HAP-1 (cell line): ENCODE results near the gene SLC24A3.

ENCODE experiments used
- DNase-seq, 2 experiments: peaks; one replicate each; pipeline ENCODE4 v3.0.0-alpha.2; 2016 to 2020; ENCODE audit warnings: low spot score in 2 of 2
- H3K27me3 ChIP-seq: fragments of 250-450 bp; sonication (Bioruptor Pico); 2 replicates; pipeline ENCODE4 v1.5.1; 2020; ENCODE audit warnings: low read depth, mild to moderate bottlenecking, moderate library complexity
- H3K36me3 ChIP-seq: fragments of 250-450 bp; sonication (Bioruptor Pico); replicated peaks from 2 replicates; pipeline ENCODE4 v1.5.1; 2020; ENCODE audit warnings: mild to moderate bottlenecking
- H3K4me1 ChIP-seq: fragments of 250-450 bp; sonication (Bioruptor Pico); 2 replicates; pipeline ENCODE4 v1.5.1; 2020; ENCODE audit warnings: mild to moderate bottlenecking
- H3K4me3 ChIP-seq: fragments of 250-450 bp; sonication (Bioruptor Pico); 2 replicates; pipeline ENCODE4 v1.5.1; 2020; ENCODE audit warnings: mild to moderate bottlenecking, moderate library complexity
- H3K9me3 ChIP-seq: fragments of 250-450 bp; sonication (Bioruptor Pico); 2 replicates; pipeline ENCODE4 v1.5.1; 2020; ENCODE audit warnings: mild to moderate bottlenecking, moderate library complexity
- in situ Hi-C: fragments of 300-500 bp; cut with MboI; formaldehyde crosslinking; loops from 3 replicates; pipeline ENCODE4 v1.14.3; 2020; ENCODE audit warnings: low sequenced_read_pairs, inconsistent platforms, mixed read lengths

SLC24A3 gene

GRCh38 chr20:19512886-19513677, 300.6 kb downstream of the SLC24A3 start:
- no peaks in the 10 kb centered on the region for H3K36me3 ChIP-seq
- no peak for DNase-seq
- H3K9me3 ChIP-seq = no peaks in the 10 kb centered on the region; the same call in 1 of the 2 replicates
- H3K4me3 ChIP-seq = no peak overlapping the region
- no peaks in the 10 kb centered on the region for H3K4me1 ChIP-seq
- no peaks in the 10 kb centered on the region for H3K27me3 ChIP-seq
- in situ Hi-C loops = no loop called here

- H3K27me3 ChIP-seq = no peaks in the 10 kb centered on the region
- H3K36me3 ChIP-seq = no peaks in the 10 kb centered on the region
- in situ Hi-C loops = no loop called here
- no peaks in the 10 kb centered on the region; the same call in 1 of the 2 replicates for H3K9me3 ChIP-seq
- no peaks in the 10 kb centered on the region for H3K4me1 ChIP-seq
- no peak overlapping the region for H3K4me3 ChIP-seq
- DNase-seq = no peak
These were observed 302.6 kb downstream of the SLC24A3 start for GRCh38 chr20:19515074-19515473.

GRCh38 chr20:19519466-19519865, 307.0 kb downstream of the SLC24A3 start:
- no peaks in the 10 kb centered on the region for H3K36me3 ChIP-seq
- in situ Hi-C loops = no loop called here
- H3K4me3 ChIP-seq = no peak overlapping the region
- H3K9me3 ChIP-seq = no peaks in the 10 kb centered on the region; the same call in 1 of the 2 replicates
- no peak for DNase-seq
- no peaks in the 10 kb centered on the region for H3K27me3 ChIP-seq
- H3K4me1 ChIP-seq = no peaks in the 10 kb centered on the region

- in situ Hi-C loops = no loop called here
These were observed 307.8 kb downstream of the SLC24A3 start for GRCh38 chr20:19520261-19520660.

GRCh38 chr20:19522071-19522801, 309.8 kb downstream of the SLC24A3 start:
- in situ Hi-C loops = no loop called here
- no peaks in the 10 kb centered on the region for H3K4me1 ChIP-seq
- no peaks in the 10 kb centered on the region for H3K36me3 ChIP-seq
- no peaks in the 10 kb centered on the region for H3K9me3 ChIP-seq
- no peaks in the 10 kb centered on the region for H3K27me3 ChIP-seq
- no peak overlapping the region for H3K4me3 ChIP-seq
- DNase-seq = no peak

More at GRCh38 chr20:19520261-19520660, 307.8 kb downstream of the SLC24A3 start:
- Histone ChIP-seq H3K4me1 (no peaks in the 10 kb centered on the region), H3K36me3 (no peaks in the 10 kb centered on the region), H3K9me3 (no peaks in the 10 kb centered on the region; the same call in 1 of the 2 replicates), H3K27me3 (no peaks in the 10 kb centered on the region), H3K4me3 (no peak overlapping the region)
- DNase-seq = no peak

- Histone ChIP-seq H3K4me1 (no peaks in the 10 kb centered on the region), H3K36me3 (no peaks in the 10 kb centered on the region), H3K27me3 (no peaks in the 10 kb centered on the region), H3K4me3 (no peak overlapping the region), H3K9me3 (no peaks in the 10 kb centered on the region)
- in situ Hi-C loops = no loop called here
- no peak for DNase-seq
These were observed 310.6 kb downstream of the SLC24A3 start for GRCh38 chr20:19522836-19523590.

- Histone ChIP-seq H3K36me3 (no peaks in the 10 kb centered on the region), H3K4me1 (no peaks in the 10 kb centered on the region), H3K4me3 (no peak overlapping the region), H3K9me3 (no peaks in the 10 kb centered on the region), H3K27me3 (no peaks in the 10 kb centered on the region)
- in situ Hi-C loops = no loop called here
- no peak for DNase-seq
These were observed 312.2 kb downstream of the SLC24A3 start for GRCh38 chr20:19524691-19525090.

GRCh38 chr20:19527509-19527908, 315.1 kb downstream of the SLC24A3 start:
- H3K27me3 ChIP-seq = no peaks in the 10 kb centered on the region
- no peaks in the 10 kb centered on the region for H3K36me3 ChIP-seq
- H3K4me1 ChIP-seq = no peaks in the 10 kb centered on the region
- in situ Hi-C loops = no loop called here
- H3K4me3 ChIP-seq = no peak overlapping the region
- no peaks in the 10 kb centered on the region for H3K9me3 ChIP-seq
- no peak for DNase-seq

- DNase-seq = no peak
- Histone ChIP-seq H3K9me3 (no peaks in the 10 kb centered on the region), H3K27me3 (no peaks in the 10 kb centered on the region), H3K4me3 (no peak overlapping the region), H3K4me1 (no peaks in the 10 kb centered on the region), H3K36me3 (no peaks in the 10 kb centered on the region)
- in situ Hi-C loops = no loop called here
These were observed 316.0 kb downstream of the SLC24A3 start for GRCh38 chr20:19528286-19529030.

GRCh38 chr20:19530006-19530405, 317.6 kb downstream of the SLC24A3 start:
- H3K36me3 ChIP-seq = no peaks in the 10 kb centered on the region
- H3K27me3 ChIP-seq = no peaks in the 10 kb centered on the region
- no peaks in the 10 kb centered on the region for H3K4me1 ChIP-seq
- no peak overlapping the region for H3K4me3 ChIP-seq
- in situ Hi-C loops = no loop called here
- DNase-seq = no peak
- no peaks in the 10 kb centered on the region for H3K9me3 ChIP-seq

- in situ Hi-C loops = no loop called here
- Histone ChIP-seq H3K4me1 (no peaks in the 10 kb centered on the region), H3K9me3 (no peaks in the 10 kb centered on the region), H3K27me3 (no peaks in the 10 kb centered on the region), H3K36me3 (no peaks in the 10 kb centered on the region), H3K4me3 (no peak overlapping the region)
- no peak for DNase-seq
These were observed 319.0 kb downstream of the SLC24A3 start for GRCh38 chr20:19531446-19531845.

- H3K4me1 ChIP-seq = no peaks in the 10 kb centered on the region
- H3K27me3 ChIP-seq = no peaks in the 10 kb centered on the region
- H3K9me3 ChIP-seq = no peaks in the 10 kb centered on the region
- no peaks in the 10 kb centered on the region for H3K36me3 ChIP-seq
- in situ Hi-C loops = no loop called here
- no peak for DNase-seq
- H3K4me3 ChIP-seq = no peak overlapping the region
These were observed 326.1 kb downstream of the SLC24A3 start for GRCh38 chr20:19538556-19538955.

GRCh38 chr20:19539191-19539590, 326.7 kb downstream of the SLC24A3 start:
- Histone ChIP-seq H3K4me1 (no peaks in the 10 kb centered on the region), H3K36me3 (no peaks in the 10 kb centered on the region), H3K27me3 (no peaks in the 10 kb centered on the region), H3K4me3 (no peak overlapping the region), H3K9me3 (no peaks in the 10 kb centered on the region)
- DNase-seq = no peak
- in situ Hi-C loops = no loop called here
